ENCODE results near the gene TNFRSF17. TPM values are rescaled to one million over a fixed set of nuclear protein-coding genes. Genes with fewer than 3 reads are reported as not detected.

TNFRSF17 gene
- total and polyA plus RNA-seq, 2 donors (not counting 3 experiments of a cell fraction or from before 2014, with no cell fraction given) = not detected

GRCh38 chr16:11967195-11967911 lies 2.3 kb downstream of the TNFRSF17 start:
- H3K27me3 ChIP-seq (ENCODE audit: control insufficient read depth in 2 of 2, insufficient read depth in 2 of 2, low read length in 2 of 2) = no peaks in the 10 kb centered on the region
- H3K9me1 ChIP-seq (replicated peaks; ENCODE audit: control insufficient read depth, extremely low read depth, insufficient read depth, low read length) = no peaks in the 10 kb centered on the region
- H4K20me1 ChIP-seq (replicated peaks; ENCODE audit: control insufficient read depth, extremely low read depth, insufficient read depth, low read length) = no peaks in the 10 kb centered on the region
- no peak overlapping the region for H2AFZ ChIP-seq (ENCODE audit: low read depth, low read length)
- H3K79me2 ChIP-seq (ENCODE audit: control insufficient read depth, insufficient read depth, low read length) = no peaks in the 10 kb centered on the region
- no peak overlapping the region for H3K9ac ChIP-seq (replicated peaks; ENCODE audit: extremely low read depth, insufficient read depth, low read length)
- ChIA-PET POLR2A (no interaction called here), CTCF (interaction anchor here (1.5 to 2.7 kb wide), 2 partner anchors 18 to 100 kb away, joined by 5 to 22 read pairs; no protein-coding TSS in a partner anchor)
- H3K36me3 ChIP-seq (ENCODE audit: control insufficient read depth in 2 of 2, extremely low read depth in 1 of 2, insufficient read depth in 2 of 2, low read length in 2 of 2) = no peaks in the 10 kb centered on the region
- H3K9me3 ChIP-seq (replicated peaks; ENCODE audit: control insufficient read depth, insufficient read depth, low read length) = no peaks in the 10 kb centered on the region
- intact Hi-C loops (cut with micrococcal nuclease) (no loop called here), dilution Hi-C loops (cut with MboI; ENCODE audit: extremely low pct_ligation_motif_present, low sequenced_read_pairs) (no loop called here)
- no peak overlapping the region for H3K4me3 ChIP-seq (replicated peaks in 1 of 3; ENCODE audit: insufficient read depth in 1 of 3, low read depth in 1 of 3, low read length in 3 of 3)
- no peak for FAIRE-seq
- H3K4me1 ChIP-seq (ENCODE audit: control insufficient read depth, extremely low read depth, insufficient read depth, low read length) = no peaks in the 10 kb centered on the region
- TF ChIP-seq, protein P1, sequence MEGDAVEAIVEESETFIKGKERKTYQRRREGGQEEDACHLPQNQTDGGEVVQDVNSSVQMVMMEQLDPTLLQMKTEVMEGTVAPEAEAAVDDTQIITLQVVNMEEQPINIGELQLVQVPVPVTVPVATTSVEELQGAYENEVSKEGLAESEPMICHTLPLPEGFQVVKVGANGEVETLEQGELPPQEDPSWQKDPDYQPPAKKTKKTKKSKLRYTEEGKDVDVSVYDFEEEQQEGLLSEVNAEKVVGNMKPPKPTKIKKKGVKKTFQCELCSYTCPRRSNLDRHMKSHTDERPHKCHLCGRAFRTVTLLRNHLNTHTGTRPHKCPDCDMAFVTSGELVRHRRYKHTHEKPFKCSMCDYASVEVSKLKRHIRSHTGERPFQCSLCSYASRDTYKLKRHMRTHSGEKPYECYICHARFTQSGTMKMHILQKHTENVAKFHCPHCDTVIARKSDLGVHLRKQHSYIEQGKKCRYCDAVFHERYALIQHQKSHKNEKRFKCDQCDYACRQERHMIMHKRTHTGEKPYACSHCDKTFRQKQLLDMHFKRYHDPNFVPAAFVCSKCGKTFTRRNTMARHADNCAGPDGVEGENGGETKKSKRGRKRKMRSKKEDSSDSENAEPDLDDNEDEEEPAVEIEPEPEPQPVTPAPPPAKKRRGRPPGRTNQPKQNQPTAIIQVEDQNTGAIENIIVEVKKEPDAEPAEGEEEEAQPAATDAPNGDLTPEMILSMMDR (IDR thresholded peaks at IDR 0.05; ENCODE audit: extremely low read depth in 1 of 2, insufficient read depth in 1 of 2, low read depth in 1 of 2, low read length in 2 of 2) = no peak
- TF ChIP-seq GATA2 (IDR thresholded peaks at IDR 0.05; ENCODE audit: insufficient read depth, insufficient read length, low read depth, low read length) = no peak
- no peak for TF ChIP-seq POLR2A (IDR thresholded peaks at IDR 0.05; ENCODE audit: low read depth, low read length)
- TF ChIP-seq MAX (IDR thresholded peaks at IDR 0.05; ENCODE audit: insufficient read depth, insufficient read length) = no peak
- H3K4me2 ChIP-seq (ENCODE audit: insufficient read depth, low read length) = no peak overlapping the region
- no peak for DNase-seq (ENCODE audit: low read depth, low spot score)
- BruUV-seq (replicated peaks) = no TSS peak
- no peak overlapping the region for H3K27ac ChIP-seq (ENCODE audit: insufficient read depth, low read depth, low read length)

DNA sequence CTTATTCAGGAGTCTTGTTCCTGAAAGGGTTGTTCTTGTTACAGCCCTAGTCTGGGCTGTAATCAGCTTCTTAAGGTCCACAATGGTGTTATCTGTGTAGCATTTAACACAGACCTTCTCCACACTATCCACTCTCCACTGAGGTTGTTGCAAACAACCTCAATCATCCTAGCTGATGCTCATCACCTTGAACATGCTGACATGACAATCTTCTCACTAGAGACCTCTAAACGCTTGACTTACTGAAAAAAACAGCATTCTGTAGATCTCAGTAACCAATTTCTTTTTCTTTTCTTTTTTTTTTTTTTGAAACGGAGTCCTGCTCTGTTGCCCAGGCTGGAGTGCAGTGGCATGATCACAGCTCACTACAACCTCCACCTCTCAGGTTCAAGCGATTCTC lies 3.6 kb downstream of the TNFRSF17 start:
- Histone ChIP-seq H3K27me3 (ENCODE audit: control insufficient read depth in 2 of 2, insufficient read depth in 2 of 2, low read length in 2 of 2) (no peaks in the 10 kb centered on the region), H3K4me2 (ENCODE audit: insufficient read depth, low read length) (no peak overlapping the region), H3K79me2 (ENCODE audit: control insufficient read depth, insufficient read depth, low read length) (no peaks in the 10 kb centered on the region), H3K9me3 (replicated peaks; ENCODE audit: control insufficient read depth, insufficient read depth, low read length) (no peaks in the 10 kb centered on the region), H3K27ac (ENCODE audit: insufficient read depth, low read depth, low read length) (no peak overlapping the region), H4K20me1 (replicated peaks; ENCODE audit: control insufficient read depth, extremely low read depth, insufficient read depth, low read length) (no peaks in the 10 kb centered on the region), H3K4me1 (ENCODE audit: control insufficient read depth, extremely low read depth, insufficient read depth, low read length) (no peaks in the 10 kb centered on the region), H3K4me3 (replicated peaks in 1 of 3; ENCODE audit: insufficient read depth in 1 of 3, low read depth in 1 of 3, low read length in 3 of 3) (no peak overlapping the region), H3K9ac (replicated peaks; ENCODE audit: extremely low read depth, insufficient read depth, low read length) (no peak overlapping the region), H3K36me3 (ENCODE audit: control insufficient read depth in 2 of 2, extremely low read depth in 1 of 2, insufficient read depth in 2 of 2, low read length in 2 of 2) (no peaks in the 10 kb centered on the region), H3K9me1 (replicated peaks; ENCODE audit: control insufficient read depth, extremely low read depth, insufficient read depth, low read length) (no peaks in the 10 kb centered on the region), H2AFZ (ENCODE audit: low read depth, low read length) (no peak overlapping the region)
- intact Hi-C loops (cut with micrococcal nuclease) (no loop called here), dilution Hi-C loops (cut with MboI; ENCODE audit: extremely low pct_ligation_motif_present, low sequenced_read_pairs) (no loop called here)
- POLR2A ChIA-PET = no interaction called here
- no peak for TF ChIP-seq POLR2AphosphoS5 (IDR thresholded peaks at IDR 0.05; ENCODE audit: insufficient read depth, low read depth, low read length)
- TF ChIP-seq EZH2 (IDR thresholded peaks at IDR 0.05; ENCODE audit: borderline replicate concordance, low read depth, low read length, severe bottlenecking) = no peak
- TF ChIP-seq POLR2A (IDR thresholded peaks at IDR 0.05; ENCODE audit: low read depth, low read length) = no peak
- TF ChIP-seq GATA2 (IDR thresholded peaks at IDR 0.05; ENCODE audit: insufficient read depth, insufficient read length, low read depth, low read length) = no peak
- TF ChIP-seq JUN (IDR thresholded peaks at IDR 0.05; ENCODE audit: borderline replicate concordance, insufficient read depth, insufficient read length, low read depth) = no peak
- TF ChIP-seq, protein P1 (IDR thresholded peaks at IDR 0.05; ENCODE audit: extremely low read depth in 1 of 2, insufficient read depth in 1 of 2, low read depth in 1 of 2, low read length in 2 of 2) = no peak
- TF ChIP-seq MYC (IDR thresholded peaks at IDR 0.05; ENCODE audit: low read depth, low read length) = no peak
- TF ChIP-seq FOS (IDR thresholded peaks at IDR 0.05; ENCODE audit: borderline replicate concordance, insufficient read depth, low read length) = no peak
- no peak for TF ChIP-seq MAX (IDR thresholded peaks at IDR 0.05; ENCODE audit: insufficient read depth, insufficient read length)
- CTCF ChIA-PET = interaction anchor here (1.4 to 2.7 kb wide), 3 partner anchors 15 to 99 kb away, joined by 3 to 22 read pairs (median 5); no protein-coding TSS in a partner anchor
- FAIRE-seq (no peak), DNase-seq (ENCODE audit: low read depth, low spot score) (no peak)
- BruUV-seq (replicated peaks) = no TSS peak
